Umbilical cord (tissue), 2 donors: ENCODE data around the gene AARS1. TPM values are rescaled to one million over a fixed set of nuclear protein-coding genes. Genes with fewer than 3 reads are reported as not detected.
A peak's percentile ranks its signal among the peaks of the same experiment; 100 is the strongest.
"Not testable (repeated sequence)": the region's sequence is repeated elsewhere in the genome, so short reads cannot be mapped to it uniquely, and the experiment has no call there.

Source experiments
- DNase-seq: peaks from one replicate; pipeline ENCODE4 v3.0.0-alpha.2; 2015; ENCODE audit warnings: low spot score
- total RNA-seq: library from RNA; depleted of rRNA; stranded (reverse); fragments of >200 nt; gene quantifications from one replicate; pipeline ENCODE4 v1.2.3, GENCODE V29; 2014; ENCODE audit warnings: low replicate concordance; ENCODE audit not compliant: insufficient read depth

The AARS1 gene
- 51.3 TPM for total RNA-seq

DNA sequence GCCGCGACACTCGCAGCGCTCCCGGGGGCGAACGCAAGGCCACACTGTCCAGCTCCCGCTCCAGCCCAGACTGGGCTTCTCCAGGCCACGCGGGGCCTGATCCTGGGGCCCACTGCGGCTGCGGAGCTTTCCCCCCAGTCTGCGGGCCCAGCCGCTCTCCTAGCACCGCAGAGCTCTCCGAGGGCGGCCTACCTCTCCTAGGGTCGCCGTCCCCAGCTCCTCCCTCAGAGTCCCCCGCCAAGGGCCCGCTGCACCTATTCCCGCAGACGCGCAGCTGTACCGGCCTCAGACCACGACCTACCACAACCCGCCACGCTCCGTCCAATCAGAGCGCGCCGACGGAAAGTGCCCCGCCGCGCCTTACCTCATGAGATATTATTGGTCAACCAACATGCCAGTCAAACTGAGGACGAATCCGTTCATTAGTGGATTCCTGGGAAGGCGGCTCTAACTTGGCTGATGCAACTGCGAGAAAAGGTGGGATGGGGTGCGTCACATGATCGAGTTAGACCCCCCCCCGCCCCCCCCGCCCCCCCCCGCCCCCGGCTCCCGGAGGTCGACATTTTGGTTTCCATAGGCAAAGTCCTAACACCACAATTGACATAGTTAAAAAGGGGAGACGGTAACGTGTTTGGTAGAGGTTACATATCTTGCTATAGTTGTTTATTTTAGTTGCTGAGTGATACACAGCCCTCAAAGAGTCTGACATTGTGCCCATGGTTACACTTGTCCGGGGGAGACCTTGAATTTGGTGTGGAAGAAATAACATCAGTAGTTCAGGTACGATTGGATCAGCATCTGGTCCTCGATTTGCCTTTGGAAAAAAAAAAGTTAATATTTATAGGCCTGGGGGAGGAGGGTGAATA is at the start of gene AARS1:
TSS of gene AARS1 (minus strand) at position 278 of the 866 bp plus-strand sequence. CDS start 6,743 bp downstream, outside the sequence.
- DNase-seq: peak; percentile 100

DNA sequence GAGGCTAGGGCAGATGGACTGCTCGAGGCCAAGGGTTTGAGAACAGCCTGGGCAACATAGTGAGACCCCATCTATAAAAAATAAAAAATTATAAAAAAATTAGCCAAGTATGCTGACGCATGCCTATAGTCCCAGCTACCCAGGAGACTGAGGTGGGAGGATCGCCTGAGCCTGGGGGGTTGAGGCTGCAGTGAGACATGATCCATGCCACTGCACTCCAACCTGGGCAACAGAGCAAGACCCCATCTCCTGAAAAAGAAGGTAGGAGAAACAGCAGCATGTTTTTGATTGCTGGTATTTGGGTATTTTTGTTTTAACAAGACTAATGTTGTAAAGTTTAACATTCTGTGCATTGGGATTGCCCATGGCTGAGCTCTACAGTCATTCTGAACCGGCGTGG is 48.5 kb upstream of the AARS1 start:
- DNase-seq: no peak

DNA sequence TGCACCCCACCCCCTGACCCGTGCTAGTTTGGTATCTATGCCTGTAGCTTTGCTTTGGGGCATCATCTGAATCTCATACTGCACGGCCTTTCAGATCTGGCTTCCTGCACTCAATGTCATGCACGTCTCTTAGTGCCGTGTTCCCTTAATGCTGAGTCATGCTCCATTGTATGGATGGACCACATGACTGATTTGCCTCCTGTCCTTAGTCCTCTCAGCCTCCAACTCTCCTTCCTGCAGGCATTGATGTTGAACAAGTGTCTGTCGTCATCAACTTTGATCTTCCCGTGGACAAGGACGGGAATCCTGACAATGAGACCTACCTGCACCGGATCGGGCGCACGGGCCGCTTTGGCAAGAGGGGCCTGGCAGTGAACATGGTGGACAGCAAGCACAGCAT is 43.4 kb upstream of the AARS1 start:
- DNase-seq: not testable (repeated sequence)

DNA sequence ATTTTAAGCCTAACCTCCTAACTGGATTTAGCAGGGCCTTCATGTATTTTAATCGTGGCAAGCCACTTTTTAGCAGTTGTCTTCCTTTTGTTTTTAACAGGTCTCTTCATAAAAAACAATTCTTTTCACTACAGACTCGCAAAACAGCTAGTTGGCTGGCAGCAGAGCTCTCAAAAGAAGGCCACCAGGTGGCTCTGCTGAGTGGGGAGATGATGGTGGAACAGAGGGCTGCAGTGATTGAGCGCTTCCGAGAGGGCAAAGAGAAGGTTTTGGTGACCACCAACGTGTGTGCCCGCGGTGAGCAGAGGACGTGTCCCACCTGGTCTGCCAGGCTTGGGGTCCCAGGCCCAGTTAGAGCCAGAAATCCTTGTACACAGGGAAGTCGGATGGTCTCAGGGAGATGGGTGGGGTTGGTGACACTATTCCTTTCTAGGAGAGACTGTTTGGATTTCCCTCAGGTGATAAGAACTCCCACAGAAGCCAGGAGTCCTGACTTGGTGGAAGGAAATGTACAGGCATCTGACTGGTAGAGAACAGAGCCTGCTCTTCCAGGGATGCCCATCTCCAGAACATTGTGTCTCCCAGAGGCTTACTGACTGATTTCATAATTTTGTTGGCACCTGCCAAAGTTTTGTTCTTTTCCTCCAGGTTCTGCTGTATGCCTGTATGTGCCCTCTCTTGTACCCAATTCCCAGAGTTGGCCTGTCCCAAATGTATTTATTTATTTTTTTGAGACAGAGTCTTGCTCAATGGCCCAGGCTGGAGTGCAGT is 42.5 kb upstream of the AARS1 start:
- DNase-seq: no peak

DNA sequence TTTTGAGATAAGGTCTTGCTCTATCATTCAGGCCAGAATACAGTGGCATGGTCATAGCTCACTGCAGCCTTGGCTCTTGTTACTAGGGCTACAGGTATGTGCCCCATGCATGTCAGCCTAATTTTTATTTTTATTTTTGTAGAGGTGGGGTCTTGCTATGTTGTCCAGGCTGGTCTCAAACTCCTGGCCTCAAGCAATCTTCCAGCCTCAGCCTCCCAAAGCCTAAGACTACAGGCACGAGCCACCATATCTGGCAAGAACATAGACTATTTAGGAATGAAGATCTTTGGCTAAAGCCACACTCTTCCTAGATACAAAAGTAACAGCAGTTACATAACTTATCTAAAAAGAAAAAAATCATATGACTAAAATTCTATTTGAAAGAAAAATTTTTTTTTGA is 41.8 kb upstream of the AARS1 start:
- no peak for DNase-seq

DNA sequence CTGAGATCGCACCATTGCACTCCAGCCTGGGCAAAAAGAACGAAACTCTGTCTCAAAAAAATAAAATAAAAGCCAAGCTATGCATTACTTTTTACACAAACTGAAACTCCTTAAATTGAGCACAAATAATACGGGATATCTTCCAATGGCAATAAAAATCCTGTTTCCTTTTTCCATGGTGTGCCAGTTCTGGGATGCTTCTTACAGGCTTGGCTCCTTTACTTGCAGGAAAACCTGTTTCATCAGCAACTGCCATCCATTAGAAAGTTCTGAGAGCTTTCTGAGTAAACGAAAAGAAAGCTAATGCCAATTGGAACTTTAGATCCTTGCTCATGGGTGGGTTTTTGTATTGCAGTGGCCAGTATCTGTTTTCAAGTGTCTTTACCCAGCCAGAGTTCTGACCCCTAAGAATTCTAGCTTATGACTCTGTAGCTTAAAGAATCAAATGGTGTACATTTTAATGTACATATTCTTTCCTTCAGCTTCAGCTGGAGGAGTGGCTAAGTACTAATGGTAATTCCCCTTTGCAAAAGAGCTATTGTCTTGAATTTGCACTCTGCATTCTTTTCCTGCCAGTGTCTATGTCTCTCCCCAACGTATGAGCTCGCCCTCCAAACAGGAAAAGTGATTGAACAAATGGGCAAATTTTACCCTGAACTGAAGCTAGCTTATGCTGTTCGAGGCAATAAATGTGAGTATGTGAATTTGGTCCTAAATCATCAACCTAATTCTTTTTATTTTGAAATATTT is 35.9 kb upstream of the AARS1 start:
- no peak for DNase-seq

DNA sequence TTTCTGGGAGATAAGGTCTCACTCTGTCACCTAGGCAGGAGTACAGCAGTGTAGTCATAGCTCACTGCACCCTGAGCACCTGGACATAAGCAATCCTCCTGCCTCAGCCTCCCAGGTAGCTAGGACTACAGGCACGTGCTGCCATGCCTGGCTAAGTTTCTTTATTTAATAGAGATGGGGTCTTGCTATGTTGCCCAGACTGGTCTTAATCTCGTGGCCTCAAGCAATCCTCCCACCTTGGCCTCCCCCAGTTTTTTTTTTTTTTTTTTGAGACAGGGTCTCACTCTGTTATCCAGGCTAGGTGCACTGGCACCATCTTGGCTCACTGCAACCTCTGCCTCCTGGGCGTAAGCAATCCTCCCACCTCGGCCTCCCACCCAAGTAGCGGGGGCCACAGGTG is 30.8 kb upstream of the AARS1 start:
- DNase-seq: no peak

DNA sequence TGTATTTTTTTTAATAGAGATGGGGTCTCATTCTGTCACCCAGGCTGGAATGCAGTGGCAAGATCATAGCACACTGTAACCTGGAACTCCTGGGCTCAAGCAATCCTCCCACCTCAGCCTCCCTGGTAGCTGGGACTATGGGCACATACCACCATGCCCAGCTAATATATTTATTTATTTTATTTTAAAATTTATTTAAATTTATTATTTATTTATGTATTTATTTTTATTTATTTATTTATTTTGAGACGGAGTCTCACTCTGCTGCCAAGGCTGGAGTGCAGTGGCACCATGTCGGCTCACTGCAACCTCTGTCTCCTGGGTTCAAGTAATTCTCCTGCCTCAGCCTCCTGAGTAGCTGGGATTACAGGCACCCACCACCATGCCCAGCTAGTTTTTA is 18.4 kb upstream of the AARS1 start:
- not testable (repeated sequence) for DNase-seq

DNA sequence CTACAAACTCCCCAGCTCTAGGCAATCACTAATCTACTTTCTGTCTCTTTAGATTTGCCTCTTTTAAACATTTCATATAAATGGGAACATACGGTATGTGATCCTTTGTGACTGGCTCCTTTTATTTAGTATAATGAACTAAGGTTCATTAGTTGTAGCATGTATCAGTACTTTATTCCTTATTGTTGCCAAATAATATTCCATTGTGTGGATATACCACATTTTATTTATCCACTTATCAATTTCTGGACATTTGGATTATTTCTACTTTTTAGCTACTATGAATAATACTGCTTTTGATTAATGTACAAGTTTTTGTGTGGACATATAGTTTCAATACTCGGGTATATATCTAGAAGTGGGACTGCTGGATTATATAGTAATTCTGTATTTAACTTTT is 17.6 kb upstream of the AARS1 start:
- DNase-seq: no peak

DNA sequence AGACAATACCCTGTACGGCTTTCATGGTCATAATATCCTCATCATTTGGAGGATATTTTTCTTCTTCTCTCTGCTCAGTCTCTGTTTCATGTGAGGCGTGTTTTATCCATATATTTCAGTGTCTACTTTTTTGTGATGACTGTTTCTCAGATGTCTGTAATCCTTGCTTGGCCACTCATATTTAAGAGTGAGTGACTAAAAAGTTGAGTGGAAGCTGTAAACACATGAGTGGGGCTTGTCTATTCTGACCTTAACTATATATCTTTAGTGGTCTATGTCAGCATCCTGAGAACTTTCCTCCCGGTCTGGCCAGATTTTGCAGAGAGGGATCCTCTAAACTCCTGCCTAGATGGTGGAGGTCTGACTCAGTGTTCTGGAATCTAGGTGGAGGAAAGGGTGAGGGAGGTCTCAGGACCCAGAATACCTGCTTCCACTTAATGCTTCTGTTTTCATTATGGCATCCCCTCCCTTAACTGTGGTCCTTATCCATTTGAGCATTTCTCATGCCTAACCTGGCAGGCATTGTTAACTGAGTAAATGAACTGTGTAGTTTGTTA is 15.7 kb upstream of the AARS1 start:
- DNase-seq: no peak

DNA sequence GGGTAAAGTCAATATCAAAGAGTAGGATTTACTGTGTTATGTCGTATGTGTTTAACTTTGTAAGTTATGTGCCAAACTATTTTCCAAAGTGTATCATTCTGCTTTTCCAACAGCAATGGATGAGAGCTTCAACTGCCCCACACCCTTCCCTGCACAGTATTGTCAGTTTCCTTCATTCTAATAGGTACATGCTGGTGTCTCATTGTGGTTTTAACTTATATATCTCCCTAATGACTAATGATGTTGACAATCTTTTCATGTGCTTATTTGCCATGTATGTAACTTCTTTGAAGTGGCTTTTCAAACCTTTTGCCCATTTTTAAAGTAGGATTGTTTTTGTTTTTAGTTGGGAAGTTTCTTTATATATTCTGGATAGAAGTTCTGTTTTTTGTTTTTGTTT is 13.4 kb upstream of the AARS1 start:
- no peak for DNase-seq

DNA sequence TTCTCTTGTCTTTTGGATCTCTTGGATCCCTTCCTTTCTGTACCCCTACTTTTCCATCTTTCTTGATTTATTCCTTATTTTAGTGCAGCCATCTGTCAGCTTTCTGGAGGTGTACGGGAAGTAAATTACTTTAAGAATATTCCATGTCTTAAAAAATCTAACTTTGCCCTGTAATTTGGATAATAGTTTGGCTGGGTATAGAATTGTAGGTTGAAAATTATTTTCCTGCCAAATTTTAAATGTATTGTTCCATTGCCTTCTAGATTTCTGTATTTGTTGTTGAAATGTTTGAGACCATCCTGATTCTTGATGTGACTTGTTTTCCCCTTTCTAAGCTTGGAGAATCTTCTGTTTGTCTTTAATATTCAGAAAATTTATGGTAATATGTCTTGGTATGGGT is 11.8 kb upstream of the AARS1 start:
- DNase-seq: no peak

DNA sequence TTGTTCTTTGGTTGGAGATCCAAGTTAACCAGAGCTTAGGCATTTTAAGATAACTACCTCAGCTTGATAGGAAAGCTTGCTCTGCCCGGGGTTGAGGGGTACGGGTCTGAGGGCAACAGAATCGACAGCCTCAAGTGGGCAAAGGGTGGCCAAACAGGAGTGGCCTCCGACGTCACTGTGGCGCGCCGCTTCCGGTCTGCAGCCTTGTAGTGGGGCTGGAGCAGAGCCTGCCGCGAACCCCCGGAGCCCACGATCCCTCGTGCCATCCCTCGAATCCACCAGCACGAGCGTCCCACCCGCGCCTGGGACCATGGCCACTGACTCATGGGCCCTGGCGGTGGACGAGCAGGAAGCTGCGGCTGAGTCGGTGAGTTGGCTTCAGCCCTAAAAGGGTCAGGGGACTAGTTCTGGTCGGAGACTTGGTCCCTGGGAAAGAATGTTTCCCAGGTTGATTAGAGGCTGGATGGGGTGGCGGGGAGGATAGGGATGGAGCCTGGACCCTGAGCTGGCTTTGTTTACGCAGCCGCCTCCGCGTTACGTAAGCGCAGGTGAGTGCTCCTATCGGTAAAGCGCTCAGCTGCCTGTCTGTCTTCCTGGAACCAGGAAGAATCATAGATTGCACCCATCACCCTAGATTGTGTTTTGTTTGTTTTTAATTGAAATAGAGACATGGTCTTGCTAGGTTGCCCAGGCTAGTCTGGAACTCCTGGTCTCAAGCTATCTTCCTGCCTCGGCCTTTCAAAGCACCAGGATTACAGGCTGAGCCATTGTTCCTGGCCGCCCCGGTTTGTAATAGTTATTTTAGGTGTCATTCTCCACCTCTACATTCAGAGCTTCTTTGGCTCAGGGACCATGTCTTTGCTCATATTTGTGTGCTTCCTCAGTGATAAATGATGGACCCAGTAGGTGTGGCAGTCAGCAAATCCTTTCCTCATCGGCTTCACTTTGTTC is 10.0 kb upstream of the AARS1 start, which contains the start of gene DDX19B:
TSS of gene DDX19B (plus strand) at position 199 of the 951 bp plus-strand sequence. CDS start at position 311, 112 bp downstream.
- peak; percentile 80 for DNase-seq

DNA sequence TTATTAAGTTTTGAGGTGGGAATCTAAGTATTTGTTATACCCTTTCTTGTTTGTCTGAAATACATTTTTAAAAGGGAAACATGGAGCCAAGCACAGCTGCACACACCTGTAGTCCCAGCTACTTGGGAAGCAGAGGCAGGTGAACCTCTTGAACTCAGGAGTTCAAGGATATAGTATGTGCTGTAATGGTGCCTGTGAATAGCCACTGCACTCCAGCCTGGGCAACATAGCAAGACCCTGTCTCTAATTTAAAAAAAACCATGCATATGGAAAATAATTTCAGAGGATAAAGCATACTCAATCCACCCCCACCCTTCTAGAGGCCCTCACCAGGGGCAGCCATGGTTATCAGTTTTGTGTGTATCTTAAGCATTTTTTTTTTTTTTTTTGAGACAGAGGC is 6.3 kb upstream of the AARS1 start:
- DNase-seq: no peak

DNA sequence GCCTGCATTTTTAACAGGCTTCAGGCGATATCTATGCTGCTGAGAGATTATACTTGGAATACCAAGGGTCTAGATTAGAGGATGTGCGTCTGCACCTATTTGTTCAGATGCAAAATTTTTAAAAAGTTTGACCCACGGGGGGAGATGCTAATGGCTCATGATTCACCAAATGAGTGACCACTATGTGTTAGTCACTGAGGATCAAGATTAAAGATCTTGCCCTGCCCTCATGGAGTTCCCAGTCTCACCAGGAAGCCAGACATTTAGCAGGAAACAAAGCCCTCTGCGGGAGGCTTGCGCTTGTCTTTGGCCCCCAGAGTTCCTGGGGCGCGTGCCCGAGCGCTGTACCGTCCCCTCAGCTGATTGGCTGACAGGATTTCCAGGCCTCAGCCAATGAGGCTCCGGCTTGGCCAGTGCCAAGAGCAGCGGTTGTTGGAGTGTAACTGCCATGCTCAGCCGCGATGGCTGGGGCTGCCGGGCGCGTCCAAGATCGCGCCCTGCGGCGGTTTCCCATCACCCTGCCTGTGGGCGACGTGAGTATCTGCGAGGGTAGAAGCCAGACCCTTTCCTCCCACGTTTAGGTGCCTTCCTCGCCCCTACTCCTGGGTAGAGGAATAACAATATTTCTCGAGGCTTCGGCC is 5.2 kb upstream of the AARS1 start:
- no peak for DNase-seq

DNA sequence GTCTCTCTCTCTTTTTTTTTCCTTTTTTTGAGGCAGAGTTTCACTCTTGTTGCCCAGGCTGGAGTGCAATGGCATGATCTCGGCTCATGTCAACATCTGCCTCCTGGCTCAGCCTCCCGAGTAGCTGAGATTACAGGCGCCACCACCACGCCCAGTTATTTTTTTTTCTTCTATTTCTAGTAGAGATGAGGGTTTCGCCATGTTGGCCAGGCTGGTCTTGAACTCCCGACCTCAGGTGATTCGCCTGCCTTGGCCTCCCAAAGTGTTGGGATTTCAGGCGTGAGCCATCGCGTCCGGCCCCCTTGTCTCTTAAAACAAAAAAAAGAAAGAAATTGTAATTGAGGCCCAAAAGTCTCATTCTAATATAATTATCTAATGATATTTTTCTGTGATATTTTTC is 2.8 kb upstream of the AARS1 start:
- not testable (repeated sequence) for DNase-seq

DNA sequence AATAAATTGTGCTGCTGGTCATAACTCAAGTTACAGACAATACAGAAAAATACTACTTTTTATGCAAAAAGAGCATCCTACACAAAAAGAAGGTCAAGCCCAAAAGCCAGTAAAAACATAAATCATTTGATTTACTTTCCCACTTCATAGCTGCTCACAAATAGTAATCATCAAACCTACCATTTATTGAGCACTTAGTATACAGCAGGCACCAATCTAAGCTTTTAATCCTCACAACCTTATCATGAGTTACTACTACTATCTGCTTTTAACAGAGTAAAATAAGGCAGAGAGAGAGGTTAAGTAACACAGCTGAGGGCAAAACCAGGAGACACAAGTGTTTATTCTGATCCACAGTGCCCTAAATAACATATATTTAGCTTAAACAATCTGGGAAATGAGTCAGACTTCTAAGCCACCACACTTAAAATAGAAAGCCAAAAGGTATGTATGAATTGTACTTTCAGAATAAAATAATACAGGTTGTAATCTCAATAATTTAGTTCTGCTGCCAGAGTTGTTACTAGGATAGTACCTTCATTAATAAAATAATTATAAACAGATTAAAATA is 1.7 kb upstream of the AARS1 start:
- DNase-seq: no peak

DNA sequence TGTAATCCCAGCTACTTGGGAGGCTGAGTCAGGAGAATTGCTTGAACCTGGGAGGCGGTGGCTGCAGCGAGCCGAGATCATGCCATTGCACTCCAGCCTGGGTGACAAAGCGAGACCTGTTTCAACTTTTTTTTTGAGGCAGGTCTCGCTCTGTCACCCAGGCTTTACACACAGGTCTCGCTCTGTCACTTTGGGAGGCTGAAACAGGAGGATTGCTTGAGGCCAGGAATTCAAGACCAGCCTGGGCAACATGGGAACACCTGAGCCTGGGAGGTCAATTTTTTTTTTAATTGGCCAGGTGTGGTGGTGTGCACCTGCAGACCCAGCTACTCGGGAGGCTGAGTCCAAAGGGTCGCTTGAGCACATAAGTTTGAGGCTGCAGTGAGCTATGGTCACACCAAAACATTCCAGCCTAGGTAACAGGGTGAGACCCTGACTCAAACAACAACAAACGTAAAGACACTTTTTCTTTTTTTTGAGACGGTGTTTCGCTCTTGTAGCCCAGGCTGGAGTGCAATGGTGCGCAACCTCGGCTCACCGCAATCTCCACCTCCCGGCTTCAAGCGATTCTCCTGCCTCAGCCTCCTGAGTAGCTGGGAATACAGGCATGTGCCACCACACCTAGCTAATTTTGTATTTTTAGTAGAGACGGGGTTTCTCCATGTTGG is 1.9 kb downstream of the AARS1 start:
- not testable (repeated sequence) for DNase-seq

DNA sequence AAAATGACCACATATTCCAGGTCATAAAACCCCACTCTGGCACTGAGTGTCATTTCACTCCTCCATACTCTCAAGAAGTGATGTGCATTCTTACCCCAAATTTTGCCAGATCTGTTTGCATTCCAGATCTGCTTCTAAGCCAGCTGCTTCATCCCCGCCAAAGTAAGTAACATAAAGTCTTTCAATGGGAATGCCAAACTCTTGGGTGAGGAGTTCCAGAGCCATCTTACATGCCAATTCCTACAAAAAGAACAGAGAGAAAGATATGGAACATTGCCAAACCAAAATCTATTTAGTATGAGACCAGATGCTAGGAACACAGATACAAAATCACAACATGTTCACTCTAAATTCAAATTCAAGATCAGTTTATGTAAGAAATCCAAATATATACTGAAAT is 12.9 kb downstream of the AARS1 start:
- DNase-seq: no peak
